ENCODE results near the gene FAR2. TPM values are rescaled to one million over a fixed set of nuclear protein-coding genes. Genes with fewer than 3 reads are reported as not detected.

Gene FAR2
- total RNA-seq, 1 experiment from 2014 or later, result 22.1 TPM

GRCh38 chr12:29113101-29113500, 36.0 kb upstream of the FAR2 start:
- H3K4me1 Mint-ChIP-seq, result 0 out of 4 replicates have a peak, but pooled peaks cover 0 to 3% of the 10 kb centered on the region in 2 experiments
- no peaks in the 10 kb centered on the region; the same call in 1 of the 2 replicates for H3K27me3 Mint-ChIP-seq (ENCODE audit: low read depth)
- H3K27me3 ChIP-seq (ENCODE audit: insufficient read depth, low read length), result no peaks in the 10 kb centered on the region
- H3K27ac Mint-ChIP-seq, result no peak overlapping the region
- H3K4me3 Mint-ChIP-seq, result no peak overlapping the region
- no peak overlapping the region for H3K18ac ChIP-seq (ENCODE audit: insufficient read length, low read depth, low read length)
- no peak for DNase-seq
- no peak overlapping the region for H4K5ac ChIP-seq (ENCODE audit: insufficient read length, low read depth, low read length)
- no peak overlapping the region for H2AFZ ChIP-seq (ENCODE audit: low read length)
- H3K4me2 ChIP-seq (ENCODE audit: insufficient read depth, insufficient read length, low read length), result no peak overlapping the region
- no peak for TF ChIP-seq CTCF (conservative IDR thresholded peaks at IDR 0.05)
- no peaks in the 10 kb centered on the region for H3K23me2 ChIP-seq (ENCODE audit: insufficient read length, low read depth, low read length, poor library complexity, severe bottlenecking)
- H3K14ac ChIP-seq (ENCODE audit: insufficient read depth, low read length), result no peak overlapping the region
- no peak overlapping the region for H2AK5ac ChIP-seq (ENCODE audit: insufficient read length, low read length)
- peaks cover 4 to 31% (median 5%) of the 10 kb centered on the region in 3 experiments; a peak in 4 of 7 replicates for H3K36me3 Mint-ChIP-seq (ENCODE audit: insufficient read depth in 1 of 3, low read depth in 3 of 3)
- H3K79me1 ChIP-seq (ENCODE audit: insufficient read depth, low read depth, low read length, poor library complexity, severe bottlenecking), result no peaks in the 10 kb centered on the region
- whole genome bisulfite sequencing (ENCODE audit: extremely low coverage, insufficient read length, low lambda C conversion rate), result no CpG with 5 or more reads among the region's 2 CpGs
- no peak overlapping the region for H3K4ac ChIP-seq (ENCODE audit: low read depth, low read length)
- H3K9me3 ChIP-seq (ENCODE audit: control insufficient read depth, low read depth, low read length), result no peaks in the 10 kb centered on the region
- H2BK12ac ChIP-seq (ENCODE audit: insufficient read length, low read depth, low read length), result no peak overlapping the region
- no peak overlapping the region for H2BK120ac ChIP-seq (ENCODE audit: low read depth, low read length, poor library complexity, severe bottlenecking)
- no peaks in the 10 kb centered on the region for H3K79me2 ChIP-seq (ENCODE audit: insufficient read depth, low read length)
- H4K91ac ChIP-seq (ENCODE audit: insufficient read length, low read depth, low read length), result no peak overlapping the region
- H3K9me3 Mint-ChIP-seq, result peaks cover 19 to 27% of the 10 kb centered on the region in 2 experiments
- no peak overlapping the region for H2BK20ac ChIP-seq (ENCODE audit: low read depth, low read length, poor library complexity, severe bottlenecking)
- H3K4me1 ChIP-seq (ENCODE audit: insufficient read depth, low read length), result no peaks in the 10 kb centered on the region
- H3K27ac ChIP-seq (ENCODE audit: insufficient read length, low read depth, low read length), result no peak overlapping the region
- H3K23ac ChIP-seq (ENCODE audit: insufficient read length, low read depth, low read length), result no peak overlapping the region
- no peak overlapping the region for H3K9ac ChIP-seq (ENCODE audit: extremely low read depth, insufficient read length, low read length)
- H2BK15ac ChIP-seq (ENCODE audit: low read depth, low read length), result no peak overlapping the region
- no peak overlapping the region for H2BK5ac ChIP-seq (ENCODE audit: insufficient read length, low read length)
- no peak overlapping the region for H3K56ac ChIP-seq (ENCODE audit: insufficient read length, low read depth, low read length)
- no peak overlapping the region for H4K8ac ChIP-seq (replicated peaks; ENCODE audit: insufficient read length, low read depth, low read length)
- no peaks in the 10 kb centered on the region for H4K20me1 ChIP-seq (ENCODE audit: control insufficient read depth, insufficient read depth, insufficient read length)
- no peak overlapping the region for H3T11ph ChIP-seq (ENCODE audit: low read length)
